ENCODE results near the gene SLC35E3. TPM values are rescaled to one million over a fixed set of nuclear protein-coding genes. Genes with fewer than 3 reads are reported as not detected.

SLC35E3 gene
- total and polyA plus RNA-seq, 2 of the 13 experiments (the other 11 are each of a cell fraction or from before 2014, with no cell fraction given): 13.0 to 22.1 TPM

DNA sequence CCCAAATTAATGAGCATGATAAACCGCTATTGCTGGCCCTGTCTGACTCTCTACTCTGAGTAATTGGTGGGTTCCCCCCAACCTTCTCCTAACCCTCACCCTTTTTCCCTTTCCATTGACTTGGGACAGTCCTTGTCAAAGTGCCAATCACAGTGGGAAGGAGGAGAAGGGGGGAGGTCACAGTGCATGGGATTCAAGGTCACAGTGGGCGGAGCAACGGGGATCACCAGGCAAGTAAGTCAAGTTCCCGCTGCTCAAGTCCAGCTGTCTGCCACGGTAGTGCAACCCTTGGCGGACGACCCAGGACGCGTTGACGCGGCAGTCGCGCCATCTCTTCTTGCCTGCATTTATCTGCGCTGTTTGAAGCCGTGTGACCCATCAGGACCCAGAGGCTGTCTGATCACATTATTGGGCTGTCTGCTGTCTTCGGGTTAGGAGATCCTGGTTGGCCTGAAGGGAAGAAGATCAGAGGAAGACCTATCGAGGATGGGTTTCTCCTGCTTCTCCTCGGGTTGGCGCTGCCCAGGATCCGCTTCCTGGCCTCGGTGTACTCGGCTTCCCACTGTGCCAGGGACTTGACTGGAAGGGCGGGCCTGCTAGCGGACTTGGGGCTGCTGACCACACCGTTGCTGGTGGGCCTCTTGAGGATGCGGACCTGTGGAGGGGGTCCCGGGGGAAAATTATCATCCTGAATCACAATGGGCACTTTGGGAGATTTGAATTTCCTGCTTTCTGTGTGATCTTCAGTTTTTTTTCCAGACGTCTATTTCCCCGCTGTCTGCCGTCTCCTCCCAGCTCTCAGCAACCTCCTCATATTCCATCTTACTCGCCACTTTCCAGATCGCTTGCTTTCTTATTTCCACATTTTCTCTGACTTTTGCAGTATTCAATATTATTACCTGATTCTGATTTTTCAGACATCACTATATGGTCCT is 58.9 kb downstream of the SLC35E3 start:
- no TSS peak for BruUV-seq (replicated peaks)
- in situ Hi-C loops (cut with HindIII; ENCODE audit: extremely low pct_ligation_motif_present, low pct_unique_long_range_greater_than_20kb): loop anchor here (5.0 kb wide), 1 partner anchor 58 kb away; the partner anchor contains the start of gene SLC35E3
- WGBS (ENCODE audit: low lambda C conversion rate): 1% methylated on average over 15 of the region's 32 CpGs
- Histone ChIP-seq H3K79me2 (ENCODE audit: insufficient read depth, low read length) (peaks cover 42% of the 10 kb centered on the region), H3K4me3 (replicated peaks in 1 of 3; ENCODE audit: insufficient read depth in 1 of 3, low read depth in 2 of 3, low read length in 3 of 3) (peak overlapping the region; percentile 82 to 93 (median 88)), H4K20me1 (ENCODE audit: insufficient read depth, low read length) (peaks cover 3% of the 10 kb centered on the region), H3K27ac (ENCODE audit: extremely low read length, insufficient read depth, low read length) (peak overlapping the region; percentile 99), H3K4me1 (ENCODE audit: insufficient read depth, low read length) (peaks cover 28% of the 10 kb centered on the region), H3K9me3 (ENCODE audit: low read length) (no peaks in the 10 kb centered on the region), H3K27me3 (ENCODE audit: control insufficient read depth in 1 of 2, insufficient read depth in 2 of 2, low read length in 2 of 2) (peaks cover 0 to 5% of the 10 kb centered on the region in 2 experiments; a peak in 1 of 5 replicates), H3K36me3 (replicated peaks in 1 of 2; ENCODE audit: control insufficient read depth in 1 of 2, insufficient read depth in 2 of 2, low read length in 2 of 2) (no peaks in the 10 kb centered on the region), H3K9ac (ENCODE audit: insufficient read depth, low read depth, low read length) (peak overlapping the region; percentile 92), H3K4me2 (ENCODE audit: low read depth, low read length) (peak overlapping the region; percentile 88), H2AFZ (ENCODE audit: low read length) (no peak overlapping the region)
- CTCF ChIA-PET (ENCODE audit: low intra/inter-chr PET ratio, low total read pairs): no interaction called here
- intact Hi-C loops (cut with micrococcal nuclease; ENCODE audit: unreplicated experiment): loop anchor here (2.0 to 5.0 kb wide), 2 partner anchors 16 to 193 kb away; partner anchors contain the start of gene RAP1B
- FAIRE-seq (peak; percentile 97), DNase-seq (ENCODE audit: low spot score) (peak; percentile 88), ATAC-seq (peak; percentile 63)
- POLR2A ChIA-PET: interaction anchor here (0.7 to 3.2 kb wide), 5 partner anchors 12 to 119 kb away, joined by 4 to 51 read pairs (median 4); partner anchors contain the start of gene SLC35E3
- no peak for TF ChIP-seq ZNF382 (CRISPR knock-in tag; IDR thresholded peaks at IDR 0.05; ENCODE audit: borderline replicate concordance)
- TF ChIP-seq, protein P1, sequence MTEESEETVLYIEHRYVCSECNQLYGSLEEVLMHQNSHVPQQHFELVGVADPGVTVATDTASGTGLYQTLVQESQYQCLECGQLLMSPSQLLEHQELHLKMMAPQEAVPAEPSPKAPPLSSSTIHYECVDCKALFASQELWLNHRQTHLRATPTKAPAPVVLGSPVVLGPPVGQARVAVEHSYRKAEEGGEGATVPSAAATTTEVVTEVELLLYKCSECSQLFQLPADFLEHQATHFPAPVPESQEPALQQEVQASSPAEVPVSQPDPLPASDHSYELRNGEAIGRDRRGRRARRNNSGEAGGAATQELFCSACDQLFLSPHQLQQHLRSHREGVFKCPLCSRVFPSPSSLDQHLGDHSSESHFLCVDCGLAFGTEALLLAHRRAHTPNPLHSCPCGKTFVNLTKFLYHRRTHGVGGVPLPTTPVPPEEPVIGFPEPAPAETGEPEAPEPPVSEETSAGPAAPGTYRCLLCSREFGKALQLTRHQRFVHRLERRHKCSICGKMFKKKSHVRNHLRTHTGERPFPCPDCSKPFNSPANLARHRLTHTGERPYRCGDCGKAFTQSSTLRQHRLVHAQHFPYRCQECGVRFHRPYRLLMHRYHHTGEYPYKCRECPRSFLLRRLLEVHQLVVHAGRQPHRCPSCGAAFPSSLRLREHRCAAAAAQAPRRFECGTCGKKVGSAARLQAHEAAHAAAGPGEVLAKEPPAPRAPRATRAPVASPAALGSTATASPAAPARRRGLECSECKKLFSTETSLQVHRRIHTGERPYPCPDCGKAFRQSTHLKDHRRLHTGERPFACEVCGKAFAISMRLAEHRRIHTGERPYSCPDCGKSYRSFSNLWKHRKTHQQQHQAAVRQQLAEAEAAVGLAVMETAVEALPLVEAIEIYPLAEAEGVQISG (CRISPR knock-in tag; IDR thresholded peaks at IDR 0.05): peak; percentile 85
- peak; percentile 90 for TF ChIP-seq NAIF1 (CRISPR knock-in tag; IDR thresholded peaks at IDR 0.05; ENCODE audit: borderline replicate concordance)
- TF ChIP-seq, protein P2, sequence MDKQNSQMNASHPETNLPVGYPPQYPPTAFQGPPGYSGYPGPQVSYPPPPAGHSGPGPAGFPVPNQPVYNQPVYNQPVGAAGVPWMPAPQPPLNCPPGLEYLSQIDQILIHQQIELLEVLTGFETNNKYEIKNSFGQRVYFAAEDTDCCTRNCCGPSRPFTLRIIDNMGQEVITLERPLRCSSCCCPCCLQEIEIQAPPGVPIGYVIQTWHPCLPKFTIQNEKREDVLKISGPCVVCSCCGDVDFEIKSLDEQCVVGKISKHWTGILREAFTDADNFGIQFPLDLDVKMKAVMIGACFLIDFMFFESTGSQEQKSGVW (CRISPR knock-in tag; IDR thresholded peaks at IDR 0.05; ENCODE audit: borderline replicate concordance): no peak
- TF ChIP-seq, protein P3, sequence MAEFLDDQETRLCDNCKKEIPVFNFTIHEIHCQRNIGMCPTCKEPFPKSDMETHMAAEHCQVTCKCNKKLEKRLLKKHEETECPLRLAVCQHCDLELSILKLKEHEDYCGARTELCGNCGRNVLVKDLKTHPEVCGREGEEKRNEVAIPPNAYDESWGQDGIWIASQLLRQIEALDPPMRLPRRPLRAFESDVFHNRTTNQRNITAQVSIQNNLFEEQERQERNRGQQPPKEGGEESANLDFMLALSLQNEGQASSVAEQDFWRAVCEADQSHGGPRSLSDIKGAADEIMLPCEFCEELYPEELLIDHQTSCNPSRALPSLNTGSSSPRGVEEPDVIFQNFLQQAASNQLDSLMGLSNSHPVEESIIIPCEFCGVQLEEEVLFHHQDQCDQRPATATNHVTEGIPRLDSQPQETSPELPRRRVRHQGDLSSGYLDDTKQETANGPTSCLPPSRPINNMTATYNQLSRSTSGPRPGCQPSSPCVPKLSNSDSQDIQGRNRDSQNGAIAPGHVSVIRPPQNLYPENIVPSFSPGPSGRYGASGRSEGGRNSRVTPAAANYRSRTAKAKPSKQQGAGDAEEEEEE (CRISPR knock-in tag; IDR thresholded peaks at IDR 0.05; ENCODE audit: borderline replicate concordance): no peak
- TF ChIP-seq ZNF746 (CRISPR knock-in tag; IDR thresholded peaks at IDR 0.05): peak; percentile 91
- TF ChIP-seq ZNF644 (CRISPR knock-in tag; IDR thresholded peaks at IDR 0.05; ENCODE audit: low read depth): peak; percentile 64; the same call in 1 of the 2 replicates
- peak; percentile 80; the same call in 1 of the 2 replicates for TF ChIP-seq ZNF230 (CRISPR knock-in tag; IDR thresholded peaks at IDR 0.05)
- TF ChIP-seq, protein P4, sequence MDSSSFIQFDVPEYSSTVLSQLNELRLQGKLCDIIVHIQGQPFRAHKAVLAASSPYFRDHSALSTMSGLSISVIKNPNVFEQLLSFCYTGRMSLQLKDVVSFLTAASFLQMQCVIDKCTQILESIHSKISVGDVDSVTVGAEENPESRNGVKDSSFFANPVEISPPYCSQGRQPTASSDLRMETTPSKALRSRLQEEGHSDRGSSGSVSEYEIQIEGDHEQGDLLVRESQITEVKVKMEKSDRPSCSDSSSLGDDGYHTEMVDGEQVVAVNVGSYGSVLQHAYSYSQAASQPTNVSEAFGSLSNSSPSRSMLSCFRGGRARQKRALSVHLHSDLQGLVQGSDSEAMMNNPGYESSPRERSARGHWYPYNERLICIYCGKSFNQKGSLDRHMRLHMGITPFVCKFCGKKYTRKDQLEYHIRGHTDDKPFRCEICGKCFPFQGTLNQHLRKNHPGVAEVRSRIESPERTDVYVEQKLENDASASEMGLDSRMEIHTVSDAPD (CRISPR knock-in tag; IDR thresholded peaks at IDR 0.05): no peak
- TF ChIP-seq MIER2 (CRISPR knock-in tag; IDR thresholded peaks at IDR 0.05): no peak; the same call in 1 of the 2 replicates
- TF ChIP-seq, protein P5, sequence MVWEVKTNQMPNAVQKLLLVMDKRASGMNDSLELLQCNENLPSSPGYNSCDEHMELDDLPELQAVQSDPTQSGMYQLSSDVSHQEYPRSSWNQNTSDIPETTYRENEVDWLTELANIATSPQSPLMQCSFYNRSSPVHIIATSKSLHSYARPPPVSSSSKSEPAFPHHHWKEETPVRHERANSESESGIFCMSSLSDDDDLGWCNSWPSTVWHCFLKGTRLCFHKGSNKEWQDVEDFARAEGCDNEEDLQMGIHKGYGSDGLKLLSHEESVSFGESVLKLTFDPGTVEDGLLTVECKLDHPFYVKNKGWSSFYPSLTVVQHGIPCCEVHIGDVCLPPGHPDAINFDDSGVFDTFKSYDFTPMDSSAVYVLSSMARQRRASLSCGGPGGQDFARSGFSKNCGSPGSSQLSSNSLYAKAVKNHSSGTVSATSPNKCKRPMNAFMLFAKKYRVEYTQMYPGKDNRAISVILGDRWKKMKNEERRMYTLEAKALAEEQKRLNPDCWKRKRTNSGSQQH (CRISPR knock-in tag; IDR thresholded peaks at IDR 0.05; ENCODE audit: low read depth): peak; percentile 92
- TF ChIP-seq JUN (CRISPR knock-in tag; IDR thresholded peaks at IDR 0.05): no peak
- no peak for TF ChIP-seq MAFG (CRISPR knock-in tag; IDR thresholded peaks at IDR 0.05)
- no peak for TF ChIP-seq ZBTB1 (CRISPR knock-in tag; IDR thresholded peaks at IDR 0.05; ENCODE audit: borderline replicate concordance)

Measured in HepG2 (cell line).